ES-I3 (cell line): Measurements from ENCODE around the gene YIF1B.
"Not testable (repeated sequence)": the region's sequence is repeated elsewhere in the genome, so short reads cannot be mapped to it uniquely, and the experiment has no call there.

Experiments
- H3K36me3 ChIP-seq: 2 replicates; pipeline ENCODE4 v1.6.1; 2013; ENCODE audit warnings: mild to moderate bottlenecking, low read length, control low read depth, moderate library complexity; ENCODE audit not compliant: insufficient read depth
- H3K4me1 ChIP-seq: 2 replicates; pipeline ENCODE4 v1.6.1; 2013; ENCODE audit warnings: mild to moderate bottlenecking, control low read depth, low read length; ENCODE audit not compliant: insufficient read depth
- H3K9ac ChIP-seq: 2 replicates; pipeline ENCODE4 v1.6.1; 2013; ENCODE audit warnings: low read depth, mild to moderate bottlenecking, low read length, moderate library complexity
- H3K9me3 ChIP-seq: 2 replicates; pipeline ENCODE4 v1.6.1; 2013; ENCODE audit warnings: mild to moderate bottlenecking, low read length, moderate library complexity; ENCODE audit not compliant: control insufficient read depth, insufficient read depth

Gene YIF1B, protein sequence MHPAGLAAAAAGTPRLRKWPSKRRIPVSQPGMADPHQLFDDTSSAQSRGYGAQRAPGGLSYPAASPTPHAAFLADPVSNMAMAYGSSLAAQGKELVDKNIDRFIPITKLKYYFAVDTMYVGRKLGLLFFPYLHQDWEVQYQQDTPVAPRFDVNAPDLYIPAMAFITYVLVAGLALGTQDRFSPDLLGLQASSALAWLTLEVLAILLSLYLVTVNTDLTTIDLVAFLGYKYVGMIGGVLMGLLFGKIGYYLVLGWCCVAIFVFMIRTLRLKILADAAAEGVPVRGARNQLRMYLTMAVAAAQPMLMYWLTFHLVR

DNA sequence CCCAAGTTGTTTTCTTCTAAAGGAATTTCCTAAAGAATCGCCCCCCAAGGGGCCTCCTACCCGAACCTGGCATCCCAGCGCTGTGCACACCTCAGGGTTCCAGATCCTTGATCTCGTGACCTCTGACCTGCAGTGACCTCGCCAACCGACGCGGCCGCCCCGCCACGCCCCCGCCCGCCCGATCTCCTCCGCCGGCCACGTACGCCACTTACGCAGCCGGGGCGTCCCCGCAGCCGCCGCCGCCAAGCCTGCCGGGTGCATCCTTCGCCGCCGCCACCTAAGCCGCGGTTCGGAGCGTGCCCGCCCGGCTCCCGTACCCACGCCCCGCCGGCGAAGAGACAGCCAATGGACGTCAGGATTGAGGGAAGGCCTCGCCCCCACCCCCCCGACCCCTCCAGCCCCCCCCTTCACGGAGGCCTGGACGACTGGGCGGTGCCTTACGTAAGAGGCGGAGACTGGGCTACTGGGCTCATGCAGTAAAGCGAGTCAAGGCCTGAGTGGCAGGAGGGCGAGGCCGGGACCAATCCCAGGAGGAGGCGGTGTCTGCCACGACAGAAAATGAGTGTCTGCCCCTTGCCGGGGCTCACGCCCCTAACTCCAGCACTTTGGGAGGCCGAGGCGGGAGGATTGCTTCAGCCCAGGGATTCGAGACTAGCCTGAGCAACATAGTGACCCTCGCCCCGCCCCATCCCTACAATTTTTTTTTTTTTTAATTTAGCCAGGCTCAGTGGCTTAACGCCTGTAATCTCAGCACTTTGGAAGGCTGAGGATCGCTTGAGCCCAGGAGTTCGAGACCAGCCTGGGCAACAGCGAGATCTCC is at the start of gene YIF1B:
YIF1B (minus strand) TSS at position 291 of the 820 bp plus-strand sequence; CDS start at position 261, 30 bp downstream.
- Histone ChIP-seq H3K36me3 (peaks cover 3% of the 10 kb centered on the region; the same call in 1 of the 2 replicates), H3K9ac (peak within 1 kb of the TSS; percentile 99), H3K9me3 (no peaks in the 10 kb centered on the region), H3K4me1 (peaks cover 10% of the 10 kb centered on the region)

DNA sequence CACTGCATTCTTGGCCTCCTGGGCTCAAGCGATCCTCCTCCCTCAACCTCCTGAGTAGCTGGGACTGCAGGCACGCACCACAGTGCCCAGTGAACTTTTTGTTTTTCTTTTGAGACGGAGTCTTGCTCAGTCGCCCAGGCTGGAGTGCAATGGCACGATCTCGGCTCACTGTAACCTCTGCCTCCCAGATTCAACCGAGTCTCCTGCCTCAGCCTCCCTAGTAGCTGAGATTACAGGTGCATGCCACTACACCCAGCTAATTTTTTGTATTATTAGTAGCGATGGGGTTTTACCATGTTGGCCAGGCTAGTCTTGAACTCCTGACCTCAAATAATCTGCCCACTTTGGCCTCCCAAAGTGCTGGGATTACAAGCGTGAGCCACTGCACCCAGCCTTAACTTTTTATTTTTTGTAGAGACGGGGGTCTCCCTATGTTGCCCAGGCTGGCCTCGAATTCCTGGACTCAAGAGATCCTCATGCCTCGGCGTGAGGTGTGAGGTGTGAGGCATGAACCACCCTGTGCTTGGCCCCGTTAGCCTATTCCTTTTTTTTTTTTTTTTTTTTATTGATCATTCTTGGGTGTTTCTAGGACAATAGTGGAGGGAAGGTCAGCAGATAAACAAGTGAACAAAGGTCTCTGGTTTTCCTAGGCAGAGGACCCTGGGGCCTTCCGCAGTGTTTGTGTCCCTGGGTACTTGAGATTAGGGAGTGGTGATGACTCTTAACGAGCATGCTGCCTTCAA is 47.4 kb upstream of the YIF1B start:
- not testable (repeated sequence) for H3K4me1 ChIP-seq, H3K9me3 ChIP-seq
- peak overlapping the region; percentile 53; the same call in 1 of the 2 replicates for H3K9ac ChIP-seq

DNA sequence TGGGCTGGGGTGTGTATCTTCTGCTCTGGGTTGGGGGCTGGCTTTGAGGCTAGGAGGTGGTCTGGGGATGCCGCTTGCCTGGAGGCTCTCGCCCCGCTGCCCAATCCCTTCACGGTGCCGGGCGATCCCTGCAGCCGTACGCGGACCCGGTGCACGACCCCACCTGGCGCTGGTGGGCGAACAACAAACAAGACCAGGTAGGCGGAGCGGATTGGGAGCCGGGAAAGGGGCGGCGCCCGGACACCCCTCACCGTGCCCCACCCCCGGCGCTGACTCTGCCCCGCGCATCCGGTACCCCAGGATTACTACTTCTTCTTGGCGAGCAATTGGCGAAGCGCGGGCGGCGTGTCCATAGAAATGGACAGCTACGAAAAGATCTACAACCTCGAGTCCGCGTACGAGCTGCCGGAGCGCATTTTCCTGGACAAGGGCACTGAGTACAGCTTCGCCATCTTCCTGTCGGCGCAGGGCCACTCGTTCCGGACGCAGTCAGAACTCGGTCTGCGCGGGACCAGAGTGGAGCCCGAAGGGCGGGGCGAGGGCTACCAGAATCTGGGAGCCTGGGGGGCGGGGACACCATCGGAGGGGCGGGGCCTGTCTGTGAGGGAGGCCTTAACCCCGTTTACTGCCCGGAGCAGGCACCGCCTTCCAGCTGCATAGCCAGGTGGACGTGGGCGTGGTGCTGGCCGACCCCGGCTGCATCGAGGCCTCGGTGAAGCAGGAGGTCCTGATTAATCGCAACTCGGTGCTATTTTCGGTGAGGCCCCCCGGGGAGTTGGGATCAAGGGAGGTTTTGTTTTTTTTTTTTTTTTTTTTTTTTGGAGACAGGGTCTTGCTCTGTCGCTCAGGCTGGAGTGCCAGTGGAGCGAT is 46.6 kb upstream of the YIF1B start:
- H3K9me3 ChIP-seq: no peaks in the 10 kb centered on the region; the same call in 1 of the 2 replicates
- no peaks in the 10 kb centered on the region for H3K36me3 ChIP-seq
- peak overlapping the region; percentile 53; the same call in 1 of the 2 replicates for H3K9ac ChIP-seq
- H3K4me1 ChIP-seq: no peaks in the 10 kb centered on the region; the same call in 1 of the 2 replicates

More for the DNA sequence above, 47.4 kb upstream of the YIF1B start:
- H3K36me3 ChIP-seq: not testable (repeated sequence)

DNA sequence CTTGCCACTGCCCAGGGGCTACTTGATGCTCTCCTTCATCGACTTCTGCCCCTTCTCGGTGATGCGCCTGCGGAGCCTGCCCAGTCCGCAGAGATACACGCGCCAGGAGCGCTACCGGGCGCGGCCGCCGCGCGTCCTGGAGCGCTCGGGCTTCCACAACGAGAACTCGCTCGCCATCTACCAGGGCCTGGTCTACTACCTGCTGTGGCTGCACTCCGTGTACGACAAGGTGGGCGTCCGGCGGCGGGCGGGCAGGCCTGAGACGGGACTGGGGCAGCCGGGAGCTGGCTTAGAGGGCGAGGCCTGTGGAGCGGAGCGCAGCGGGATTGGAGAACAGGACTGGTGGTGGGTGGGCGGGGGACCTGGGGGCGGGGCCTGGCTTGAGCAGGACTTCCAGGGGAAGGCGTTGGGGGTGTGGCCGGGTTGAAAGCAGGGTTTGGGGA is 45.9 kb upstream of the YIF1B start:
- no peaks in the 10 kb centered on the region for H3K36me3 ChIP-seq
- peaks cover 2% of the 10 kb centered on the region; the same call in 1 of the 2 replicates for H3K4me1 ChIP-seq
- H3K9ac ChIP-seq: peak overlapping the region; percentile 53; the same call in 1 of the 2 replicates
- no peaks in the 10 kb centered on the region; the same call in 1 of the 2 replicates for H3K9me3 ChIP-seq

DNA sequence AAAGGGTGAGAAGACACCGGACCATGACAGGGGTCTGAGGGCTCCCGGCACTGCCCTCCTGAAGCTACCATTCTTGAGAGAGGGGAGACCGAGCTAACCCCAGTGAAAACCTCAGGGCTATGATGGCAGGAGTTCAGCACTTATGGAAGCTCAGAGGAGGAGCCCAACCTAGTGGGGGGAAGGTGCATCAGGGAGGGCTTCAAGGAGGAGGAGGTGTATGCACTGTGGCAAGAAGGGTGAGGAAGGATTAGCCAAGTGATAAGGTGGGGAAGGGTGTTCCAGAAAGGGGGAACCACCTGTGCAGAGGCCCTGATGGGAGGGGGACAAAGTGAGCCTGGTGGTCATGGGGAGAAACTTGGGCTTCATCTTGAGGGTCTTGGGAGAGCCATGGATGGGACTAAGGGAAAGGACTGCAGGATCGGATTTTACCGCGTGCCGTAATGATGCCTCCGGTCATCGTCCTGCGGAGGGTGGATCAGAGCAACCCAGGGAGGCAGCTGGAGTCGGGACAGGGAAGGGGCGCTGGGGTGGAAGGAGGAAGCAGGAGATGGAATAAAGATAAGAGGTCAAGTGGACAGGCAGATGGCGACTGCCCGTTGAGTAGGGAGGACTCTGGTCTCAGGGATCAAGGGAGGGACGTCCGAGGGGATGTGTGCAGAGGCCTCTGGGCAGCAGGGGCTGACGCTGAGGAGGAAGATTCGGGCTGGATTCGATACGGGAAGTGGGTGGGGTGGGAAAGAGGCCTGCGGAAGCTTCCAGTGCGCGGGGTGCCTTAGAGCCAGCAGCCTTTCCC is 45.3 kb upstream of the YIF1B start:
- H3K9me3 ChIP-seq: no peaks in the 10 kb centered on the region; the same call in 1 of the 2 replicates
- peak overlapping the region; percentile 40; the same call in 1 of the 2 replicates for H3K9ac ChIP-seq
- H3K36me3 ChIP-seq: no peaks in the 10 kb centered on the region
- peaks cover 5% of the 10 kb centered on the region; the same call in 1 of the 2 replicates for H3K4me1 ChIP-seq

DNA sequence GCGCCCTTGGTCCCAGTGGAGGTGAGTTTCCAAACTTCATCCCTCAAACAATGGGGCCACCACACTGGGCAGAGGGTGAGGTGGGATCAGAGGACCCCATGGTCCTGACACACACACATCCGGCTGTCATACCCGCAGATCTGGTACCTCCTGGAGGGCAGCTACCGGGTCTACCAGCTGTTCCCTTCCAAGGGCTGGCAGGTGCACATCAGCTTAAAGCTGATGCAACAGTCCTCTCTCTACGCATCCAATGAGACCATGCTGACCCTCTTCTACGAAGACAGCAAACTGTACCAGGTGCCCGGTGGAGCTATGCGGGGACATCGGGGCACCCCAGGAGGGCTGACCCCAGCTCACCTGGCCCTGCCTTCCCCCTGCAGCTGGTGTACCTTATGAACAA is 44.6 kb upstream of the YIF1B start:
- peaks cover 5% of the 10 kb centered on the region; the same call in 1 of the 2 replicates for H3K4me1 ChIP-seq
- H3K36me3 ChIP-seq: no peaks in the 10 kb centered on the region
- no peak overlapping the region for H3K9ac ChIP-seq
- H3K9me3 ChIP-seq: no peaks in the 10 kb centered on the region; the same call in 1 of the 2 replicates

DNA sequence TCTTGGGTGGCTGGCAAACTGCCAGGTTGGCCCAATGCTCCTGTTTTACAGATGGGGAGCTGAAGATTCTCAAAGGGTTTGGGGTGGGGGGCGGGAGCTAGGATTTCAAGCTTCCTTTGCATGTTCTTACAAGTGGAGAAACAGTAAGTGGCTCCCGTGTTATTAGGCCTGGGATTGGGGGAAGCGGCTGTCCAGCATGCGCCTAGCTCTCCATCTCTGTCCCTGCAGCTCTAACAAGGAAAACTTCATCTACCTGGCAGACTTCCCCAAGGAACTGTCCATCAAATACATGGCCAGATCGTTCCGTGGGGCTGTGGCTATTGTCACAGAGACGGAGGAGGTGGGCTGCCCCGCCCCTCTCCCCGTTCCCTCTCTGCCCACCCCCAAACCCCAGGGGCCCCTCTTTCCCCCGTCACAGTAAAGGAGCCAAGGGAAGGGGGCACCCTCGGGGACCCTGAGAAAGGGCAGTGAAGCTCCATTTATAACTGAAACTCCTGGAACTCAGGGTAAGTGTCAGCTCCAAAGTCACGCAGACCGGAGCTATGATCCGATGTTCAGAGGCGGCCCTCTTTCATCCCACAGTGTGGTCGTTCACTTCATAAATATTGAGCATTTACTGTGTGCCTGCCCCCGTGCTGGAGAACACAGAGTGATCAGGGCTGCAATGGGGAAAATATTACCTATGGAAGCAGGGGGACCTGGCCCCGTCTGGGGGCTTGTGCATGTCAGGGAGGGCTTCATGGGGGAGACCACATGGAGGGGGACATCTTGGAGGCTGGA is 43.7 kb upstream of the YIF1B start:
- H3K9ac ChIP-seq: no peak overlapping the region
- H3K36me3 ChIP-seq: no peaks in the 10 kb centered on the region
- H3K4me1 ChIP-seq: peaks cover 5% of the 10 kb centered on the region; the same call in 1 of the 2 replicates
- H3K9me3 ChIP-seq: no peaks in the 10 kb centered on the region

DNA sequence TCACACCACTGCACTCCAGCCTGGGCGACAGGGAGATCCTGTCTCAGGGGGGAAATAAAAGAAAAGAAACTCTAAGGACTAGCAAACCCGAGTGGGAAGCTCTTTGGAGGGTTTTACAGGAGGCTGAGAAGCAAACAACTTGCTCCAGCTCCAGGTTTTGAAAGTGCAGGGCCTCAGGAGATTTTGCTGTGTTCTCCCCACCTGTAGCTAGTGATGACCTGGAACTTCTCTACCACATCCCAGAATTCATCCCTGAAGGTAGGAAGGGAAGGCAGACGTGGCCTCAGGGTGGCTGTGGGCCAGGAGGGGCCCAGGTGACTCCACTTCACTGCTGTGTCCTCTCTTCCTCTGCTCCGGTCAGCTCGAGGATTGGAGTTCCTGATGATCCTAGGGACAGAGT is 42.3 kb upstream of the YIF1B start:
- no peaks in the 10 kb centered on the region for H3K9me3 ChIP-seq
- H3K4me1 ChIP-seq: peaks cover 5% of the 10 kb centered on the region; the same call in 1 of the 2 replicates
- H3K36me3 ChIP-seq: no peaks in the 10 kb centered on the region

DNA sequence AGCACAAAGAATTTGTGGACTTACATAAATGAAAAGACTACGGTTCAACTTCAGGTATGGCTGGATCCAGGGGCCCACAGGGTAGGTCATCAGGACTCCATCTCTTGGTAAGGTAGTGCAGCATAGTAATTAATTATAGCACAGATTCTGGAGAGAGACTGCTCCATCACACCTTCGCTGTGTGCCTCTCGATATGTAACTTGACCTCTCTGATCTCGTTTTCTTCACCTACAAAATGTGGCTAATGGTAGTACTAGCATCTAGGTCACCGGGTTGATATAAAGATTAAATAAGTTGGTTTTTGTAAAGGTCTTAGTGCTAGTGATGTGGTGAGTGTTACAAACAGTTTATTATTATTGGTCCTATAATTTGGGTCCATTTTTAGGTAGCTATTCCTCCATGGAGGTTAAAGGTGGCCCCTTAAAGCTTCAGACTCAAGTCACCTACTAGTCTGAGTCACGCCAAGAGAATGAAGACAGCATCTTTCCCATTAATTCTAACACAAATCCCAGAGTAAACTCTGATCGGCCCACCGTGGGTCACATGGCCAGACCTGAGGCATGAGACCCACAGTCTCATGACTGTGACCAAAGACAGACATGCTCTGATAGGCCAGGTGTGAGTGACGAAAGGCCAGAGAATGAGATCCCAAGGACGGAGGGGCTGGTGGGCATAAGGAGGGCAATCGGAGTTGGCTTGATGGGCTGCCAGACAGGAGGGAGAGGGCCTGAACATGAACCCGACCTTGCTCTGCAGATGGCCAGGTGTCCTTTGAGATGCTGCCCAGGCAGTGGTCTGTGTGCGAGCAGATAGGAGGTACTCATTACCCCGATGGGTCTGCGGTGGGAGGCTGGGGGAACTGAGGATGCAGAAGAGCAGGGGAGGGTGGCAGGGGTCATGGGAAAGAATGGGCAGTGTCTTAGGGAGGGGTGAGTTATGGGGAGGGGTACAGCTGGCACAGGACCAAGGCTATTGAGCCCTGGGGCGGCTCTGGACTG is 40.3 kb upstream of the YIF1B start:
- peaks cover 5% of the 10 kb centered on the region; the same call in 1 of the 2 replicates for H3K4me1 ChIP-seq
- no peaks in the 10 kb centered on the region for H3K36me3 ChIP-seq
- H3K9ac ChIP-seq: no peak overlapping the region
- H3K9me3 ChIP-seq: no peaks in the 10 kb centered on the region

More for the DNA sequence above, 42.3 kb upstream of the YIF1B start:
- H3K9ac ChIP-seq: no peak overlapping the region

DNA sequence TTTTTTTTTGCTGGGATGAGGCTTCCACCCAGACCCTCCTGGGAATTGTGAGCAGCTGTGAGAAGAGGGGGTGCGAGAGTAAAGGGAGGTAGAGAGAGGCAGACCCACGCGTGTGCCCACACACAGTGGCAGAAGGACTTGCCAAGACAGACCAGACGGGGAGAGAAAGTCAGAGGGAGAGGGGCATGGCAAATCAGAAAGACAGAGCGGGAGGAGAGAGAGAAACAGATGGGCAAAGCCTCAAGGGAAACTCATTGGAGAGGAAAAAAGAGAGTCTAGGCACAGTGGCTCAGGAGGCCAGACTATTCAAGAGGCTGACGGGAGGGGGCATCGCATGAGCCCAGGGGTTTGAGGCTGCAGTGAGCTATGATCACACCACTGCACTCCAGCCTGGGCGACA is 36.9 kb upstream of the YIF1B start:
- Histone ChIP-seq H3K36me3 (no peaks in the 10 kb centered on the region), H3K9ac (no peak overlapping the region)

DNA sequence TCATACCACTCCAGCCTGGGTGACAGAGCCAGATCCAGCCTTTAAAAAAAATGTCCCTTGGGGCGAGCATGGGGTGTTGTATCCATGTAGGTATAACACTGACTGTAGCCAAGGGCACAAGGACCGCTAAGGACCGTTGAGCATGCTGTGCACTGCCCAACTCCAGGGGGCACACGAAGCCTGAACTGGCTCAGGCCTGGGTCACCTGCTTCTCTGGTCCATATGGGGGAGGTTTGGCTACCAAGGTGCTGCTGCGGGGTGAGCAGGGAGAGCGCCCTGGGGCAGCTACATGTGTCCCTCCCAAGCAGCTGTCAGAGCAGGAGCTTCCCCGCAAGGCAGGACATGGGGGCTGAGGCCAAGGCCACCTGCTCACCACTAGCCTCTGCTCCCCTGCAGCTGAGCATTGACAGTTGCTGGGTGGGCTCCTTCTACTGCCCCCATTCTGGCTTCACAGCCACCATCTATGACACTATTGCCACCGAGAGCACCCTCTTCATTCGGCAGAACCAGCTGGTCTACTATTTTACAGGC is 36.2 kb upstream of the YIF1B start:
- Histone ChIP-seq H3K9me3 (no peaks in the 10 kb centered on the region), H3K4me1 (peaks cover 5% of the 10 kb centered on the region; the same call in 1 of the 2 replicates), H3K9ac (no peak overlapping the region), H3K36me3 (no peaks in the 10 kb centered on the region)

More for the DNA sequence above, 36.9 kb upstream of the YIF1B start:
- Histone ChIP-seq H3K9me3 (no peaks in the 10 kb centered on the region), H3K4me1 (peaks cover 5% of the 10 kb centered on the region; the same call in 1 of the 2 replicates)
